ENCODE data around the gene SLC25A15.
A peak's percentile ranks its signal among the peaks of the same experiment; 100 is the strongest.

The SLC25A15 gene

GRCh38 chr13:40765602-40766001, 23.8 kb upstream of the SLC25A15 start:
- TF ChIP-seq CTCF (conservative IDR thresholded peaks at IDR 0.05) = no peak
- no peak overlapping the region for H3K27ac ChIP-seq

GRCh38 chr13:40769970-40770369, 19.4 kb upstream of the SLC25A15 start:
- H3K27ac ChIP-seq = peak overlapping the region; percentile 85
- TF ChIP-seq CTCF (conservative IDR thresholded peaks at IDR 0.05) = no peak

GRCh38 chr13:40770609-40770933, 18.8 kb upstream of the SLC25A15 start:
- peak overlapping the region; percentile 85 for H3K27ac ChIP-seq
- TF ChIP-seq CTCF (conservative IDR thresholded peaks at IDR 0.05) = no peak

- H3K27ac ChIP-seq = peak within 1 kb of the TSS; percentile 85
- no peak for TF ChIP-seq CTCF (conservative IDR thresholded peaks at IDR 0.05)
Observed at GRCh38 chr13:40770934-40771618, 18.3 kb upstream of the SLC25A15 start, which contains the start of gene MRPS31. Gene MRPS31, minus strand, starts transcription at chr13:40771190. Its CDS starts 54 bp downstream, at chr13:40771136.

GRCh38 chr13:40772765-40773473, 16.5 kb upstream of the SLC25A15 start:
- TF ChIP-seq CTCF (conservative IDR thresholded peaks at IDR 0.05) = no peak

GRCh38 chr13:40774672-40775071, 14.7 kb upstream of the SLC25A15 start:
- no peak for TF ChIP-seq CTCF (conservative IDR thresholded peaks at IDR 0.05)
- no peak overlapping the region for H3K27ac ChIP-seq

More at GRCh38 chr13:40772765-40773473, 16.5 kb upstream of the SLC25A15 start:
- no peak overlapping the region for H3K27ac ChIP-seq

GRCh38 chr13:40776232-40776631, 13.2 kb upstream of the SLC25A15 start:
- TF ChIP-seq CTCF (conservative IDR thresholded peaks at IDR 0.05) = no peak
- H3K27ac ChIP-seq = no peak overlapping the region
